ENCODE results near the gene HEPACAM2.

DNA sequence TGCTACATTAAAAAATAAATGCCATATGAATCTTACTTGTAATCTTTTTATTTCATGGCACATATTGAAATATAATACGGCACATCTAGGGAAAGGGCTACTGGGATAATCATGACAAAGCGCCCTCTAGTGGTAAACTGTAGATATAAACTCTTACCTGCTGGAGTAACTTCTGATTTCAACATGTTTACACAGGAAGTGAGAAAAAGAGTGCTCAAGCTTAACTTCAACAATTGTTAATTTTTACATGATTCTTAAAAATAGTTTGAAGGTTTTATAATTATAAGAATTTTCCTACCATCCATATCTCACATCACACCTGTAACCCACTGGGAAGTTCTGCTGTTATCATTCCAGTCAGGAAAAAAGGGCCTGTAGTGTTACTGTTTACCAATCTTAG lies 2.0 kb upstream of the HEPACAM2 start:
- TF ChIP-seq CTCF (IDR thresholded peaks at IDR 0.05; ENCODE audit: low read length) = peak; percentile 92
- no peak for TF ChIP-seq EZH2 (IDR thresholded peaks at IDR 0.05; ENCODE audit: borderline replicate concordance, low read length)

All from OCI-LY1 (cell line).